SKM-1 treated with dmso at 0.1 percent for 144 hours (cell line): ENCODE measurements around the gene NSFL1C.
"Not testable (repeated sequence)": the region's sequence is repeated elsewhere in the genome, so short reads cannot be mapped to it uniquely, and the experiment has no call there.

Source experiments
- DNase-seq: peaks from one replicate; lab custom pipeline; 2025; ENCODE audit not compliant: unreplicated experiment; lab: John Stamatoyannopoulos, UW

The NSFL1C gene

DNA sequence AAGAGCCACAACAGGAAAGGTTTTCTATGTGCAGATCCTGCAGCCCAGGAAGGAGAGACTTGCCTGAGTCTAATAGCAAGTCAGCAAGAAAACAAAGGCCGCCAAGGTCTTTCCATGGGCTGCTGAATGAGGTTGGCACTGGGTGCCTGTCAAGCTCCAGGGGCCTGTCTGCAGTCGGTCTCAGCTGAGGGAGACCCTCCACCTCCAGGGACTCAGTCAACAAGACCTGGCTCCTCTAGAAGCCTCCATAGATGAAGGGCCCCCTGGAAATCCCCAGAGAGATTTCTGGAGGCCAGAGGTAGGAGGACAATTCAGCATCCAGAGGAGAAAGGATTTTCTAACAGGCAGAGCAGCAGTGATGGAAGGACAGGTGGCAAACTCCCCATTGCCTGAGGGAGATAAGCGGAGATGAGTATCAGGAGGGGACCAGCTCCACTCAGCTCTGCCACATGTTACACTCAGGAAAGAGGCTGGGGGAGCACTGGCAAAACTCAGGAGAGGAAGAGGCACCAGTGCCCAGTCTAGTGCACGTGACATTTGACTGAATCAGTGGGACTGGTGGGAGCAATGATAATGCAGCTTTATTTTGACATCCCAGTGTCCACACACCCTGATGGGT, 40.3 kb downstream of the NSFL1C start:
- no peak for DNase-seq

DNA sequence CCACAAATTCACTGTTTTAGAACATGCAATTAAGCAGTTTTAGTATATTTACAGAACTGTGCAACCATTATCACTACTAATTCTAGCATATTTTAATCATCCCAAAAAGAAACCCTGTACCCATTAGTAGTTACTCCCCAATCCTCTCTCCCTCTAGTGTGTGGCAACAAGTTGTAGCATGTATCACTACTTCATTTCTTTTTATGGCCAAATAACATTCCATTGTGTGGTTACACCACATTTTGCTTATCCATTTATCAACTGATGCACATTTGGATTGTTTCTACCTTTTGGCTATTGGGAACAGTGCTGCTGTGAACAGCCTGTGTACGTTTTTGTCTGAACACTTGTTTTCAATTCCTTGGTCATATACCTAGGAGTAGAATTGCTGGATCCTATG, 42.3 kb downstream of the NSFL1C start:
- no peak for DNase-seq

GRCh38 chr20:1423625-1424106, 43.0 kb downstream of the NSFL1C start:
- DNase-seq = no peak

GRCh38 chr20:1423206-1423605, 43.4 kb downstream of the NSFL1C start:
- DNase-seq = no peak

GRCh38 chr20:1422753-1423152, 43.9 kb downstream of the NSFL1C start:
- DNase-seq = no peak

DNA sequence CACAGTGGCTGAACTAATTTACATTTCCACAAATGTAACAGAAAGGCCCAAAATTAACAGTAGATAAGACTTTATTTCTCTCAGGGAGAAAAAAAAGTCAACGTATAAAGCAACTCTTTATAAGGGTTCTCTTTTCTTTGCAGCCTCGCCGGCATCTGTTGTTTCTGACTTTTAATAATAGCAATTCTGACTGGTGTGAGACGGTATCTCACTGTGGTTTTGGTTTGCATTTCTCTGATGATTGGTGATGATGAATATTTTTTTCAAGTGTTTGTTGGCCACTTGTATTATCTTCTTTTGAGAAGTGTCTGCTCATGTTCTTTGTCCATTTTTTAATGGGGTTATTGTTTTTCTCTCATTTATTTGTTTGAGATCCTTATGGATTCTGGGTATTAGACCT, 46.6 kb downstream of the NSFL1C start:
- no peak for DNase-seq

- no peak for DNase-seq
Observed at GRCh38 chr20:1418350-1418749, 48.3 kb downstream of the NSFL1C start.

GRCh38 chr20:1417790-1418189, 48.9 kb downstream of the NSFL1C start:
- DNase-seq = no peak

- no peak for DNase-seq
Observed at GRCh38 chr20:1417273-1417672, 49.4 kb downstream of the NSFL1C start.

- DNase-seq = no peak
Observed at GRCh38 chr20:1415667-1416468, 50.8 kb downstream of the NSFL1C start.

GRCh38 chr20:1414982-1415381, 51.7 kb downstream of the NSFL1C start:
- no peak for DNase-seq

DNA sequence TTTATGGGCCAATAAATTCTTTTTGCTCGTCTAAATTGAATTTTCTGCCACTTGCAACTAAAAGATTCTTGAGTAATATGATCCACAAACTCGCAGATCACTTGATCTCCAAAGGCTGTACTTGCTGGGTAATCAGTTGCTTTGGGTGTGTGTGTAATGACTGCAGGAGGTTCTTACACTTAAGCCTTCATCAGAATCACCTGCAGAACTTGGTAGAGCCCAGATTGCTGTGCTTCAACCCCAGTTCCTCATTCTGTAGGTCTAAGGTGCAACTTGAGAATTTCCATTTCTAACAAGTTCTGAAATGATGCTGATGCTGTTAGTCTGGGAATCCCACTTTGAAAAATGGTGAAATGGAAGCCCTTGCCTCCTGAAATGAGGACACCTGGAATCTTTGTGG, 60.8 kb downstream of the NSFL1C start:
- DNase-seq = no peak

- DNase-seq = no peak
Observed at GRCh38 chr20:1403624-1404023, 63.0 kb downstream of the NSFL1C start.

DNA sequence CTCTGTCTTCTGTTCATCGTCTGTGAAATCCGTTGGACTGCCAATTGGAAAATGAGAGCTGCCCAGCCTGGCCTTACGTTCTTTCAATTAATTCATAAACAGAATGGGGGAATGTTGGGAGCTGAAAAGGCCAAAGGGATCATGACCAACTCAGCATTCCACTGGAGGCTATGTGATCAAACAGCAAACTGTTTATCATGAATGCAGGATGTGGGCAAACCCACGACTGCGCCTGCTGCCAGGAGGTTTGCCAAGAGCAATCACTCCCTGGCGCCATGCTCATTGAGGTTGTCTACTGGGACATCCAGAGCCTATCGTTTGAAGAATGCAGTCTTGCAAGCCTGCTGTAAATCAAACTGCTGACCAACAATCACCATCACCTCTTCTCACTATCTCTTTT, 64.5 kb downstream of the NSFL1C start:
- DNase-seq = no peak

DNA sequence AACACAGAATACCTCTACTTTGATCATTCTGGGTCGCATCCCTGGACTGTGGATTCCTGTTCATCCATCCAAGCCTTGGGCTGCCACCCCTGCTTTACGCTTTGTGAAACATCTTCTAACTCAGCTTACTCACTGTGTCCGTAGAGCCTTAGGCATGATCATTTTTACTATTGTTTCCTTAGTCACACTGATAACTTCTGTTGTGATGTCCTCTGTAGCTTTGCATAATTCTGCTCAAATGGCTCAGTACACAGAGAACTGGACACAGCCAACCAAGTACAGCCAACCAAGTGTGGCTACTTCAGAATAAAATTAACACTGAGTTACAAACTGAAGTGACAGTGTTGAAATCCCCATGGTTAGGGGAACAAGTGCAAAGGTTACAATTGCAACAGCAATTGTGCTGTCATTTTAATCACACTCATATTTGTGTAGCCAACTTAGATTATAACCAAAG, 65.2 kb downstream of the NSFL1C start:
- no peak for DNase-seq

- not testable (repeated sequence) for DNase-seq
Observed at GRCh38 chr20:1399678-1400366, 66.8 kb downstream of the NSFL1C start.

DNA sequence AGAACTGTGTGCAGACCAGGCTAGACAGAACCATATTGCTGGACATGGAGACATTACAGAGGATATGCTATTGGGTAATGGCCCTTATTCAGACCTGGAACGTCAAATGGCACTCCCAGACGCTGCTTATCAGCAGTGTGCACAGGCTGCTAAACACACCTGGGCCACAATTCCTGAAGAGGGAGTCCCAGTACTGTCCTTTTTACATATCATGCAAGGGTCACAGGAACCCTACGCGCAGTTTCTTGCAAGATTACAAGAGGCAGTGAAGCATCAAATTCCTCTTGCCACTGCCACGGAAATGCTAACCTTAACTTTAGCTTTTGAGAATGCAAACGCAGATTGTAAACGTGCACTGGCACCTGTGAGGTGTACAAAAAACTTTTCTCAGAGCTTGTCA, 68.5 kb downstream of the NSFL1C start:
- DNase-seq = not testable (repeated sequence)

- DNase-seq = no peak
Observed at GRCh38 chr20:1397710-1398109, 68.9 kb downstream of the NSFL1C start.

DNA sequence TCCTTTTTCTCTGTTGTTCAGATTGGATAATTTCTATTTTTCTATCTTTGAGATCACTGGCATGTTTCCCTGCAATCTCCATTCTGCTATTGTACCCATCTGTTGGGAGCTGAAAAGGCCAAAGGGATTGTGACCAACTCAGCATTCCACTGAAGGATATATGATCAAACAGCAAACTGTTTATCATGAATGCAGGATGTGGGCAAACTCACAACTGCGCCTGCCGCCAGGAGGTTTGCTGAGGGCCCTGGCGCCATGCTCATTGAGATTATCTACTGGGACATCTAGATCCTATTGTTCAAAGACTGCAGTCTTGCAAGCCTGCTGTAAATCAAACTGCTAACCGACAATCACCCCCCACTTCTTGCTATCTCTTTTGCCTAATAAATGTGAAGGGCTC, 69.9 kb downstream of the NSFL1C start:
- DNase-seq = no peak

DNA sequence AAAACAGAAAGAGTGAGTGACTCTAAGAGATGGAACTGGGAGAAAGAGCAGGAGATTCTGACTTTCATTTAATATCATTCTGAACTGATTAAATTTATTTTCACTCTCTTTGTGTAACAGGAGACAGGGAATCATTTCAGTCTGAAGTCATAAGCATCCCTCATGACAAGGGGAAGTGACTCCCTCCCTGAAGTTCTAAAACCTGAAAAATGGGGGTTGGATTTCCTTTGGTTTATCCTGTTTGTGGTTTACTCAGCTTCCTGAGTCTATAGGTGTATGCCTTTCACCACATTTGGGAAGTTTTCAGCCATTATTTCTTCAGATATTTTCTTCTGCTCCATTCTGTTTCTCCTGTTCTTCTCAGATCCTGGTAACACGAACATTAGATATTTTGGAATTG, 70.4 kb downstream of the NSFL1C start:
- DNase-seq = no peak

GRCh38 chr20:1394686-1395085, 72.0 kb downstream of the NSFL1C start:
- no peak for DNase-seq

DNA sequence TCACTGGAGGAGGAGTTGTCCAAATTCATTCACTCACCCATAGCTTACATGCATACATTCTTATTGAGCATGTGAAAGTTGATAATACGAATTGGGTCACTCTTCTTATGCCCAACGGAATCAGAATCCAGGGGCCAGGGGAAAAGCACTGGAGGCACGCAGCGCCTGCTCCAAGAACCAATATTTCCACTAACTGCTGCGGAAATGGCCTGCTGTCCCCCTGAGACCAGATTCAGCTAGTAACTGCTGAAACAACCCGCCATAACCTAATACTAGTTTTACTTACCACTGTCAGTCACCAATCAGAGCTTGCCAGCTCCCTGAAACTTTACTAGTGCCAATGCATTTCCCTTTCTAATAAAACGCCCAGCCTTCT, 73.2 kb downstream of the NSFL1C start:
- no peak for DNase-seq
